NOMO-1 (cell line): ENCODE measurements around the gene FZD2.
"Not testable (repeated sequence)": the region's sequence is repeated elsewhere in the genome, so short reads cannot be mapped to it uniquely, and the experiment has no call there.

Experiments used
- DNase-seq, 2 experiments: peaks; one replicate each; lab custom pipeline; 2025; ENCODE audit not compliant: unreplicated experiment in 2 of 2; lab: John Stamatoyannopoulos, UW

The FZD2 gene

GRCh38 chr17:44546671-44547606, 10.3 kb upstream of the FZD2 start:
- DNase-seq = peak in 1 of 2 experiments; percentile 44

- peak; percentile 62 to 78 for DNase-seq
Observed at GRCh38 chr17:44547625-44548267, 9.5 kb upstream of the FZD2 start.

GRCh38 chr17:44548376-44549230, 8.7 kb upstream of the FZD2 start:
- DNase-seq = peak; percentile 29 to 60

- DNase-seq = no peak
Observed at GRCh38 chr17:44549686-44550085, 7.6 kb upstream of the FZD2 start.

GRCh38 chr17:44552361-44552760, 4.9 kb upstream of the FZD2 start:
- DNase-seq = no peak

- DNase-seq = no peak
Observed at GRCh38 chr17:44555099-44555498, 2.2 kb upstream of the FZD2 start.

GRCh38 chr17:44556166-44556831, 985 bp upstream of the FZD2 start:
- DNase-seq = peak; percentile 76 to 79

- peak; percentile 31 to 37 for DNase-seq
Observed at GRCh38 chr17:44557651-44558285, 484 bp downstream of the FZD2 start.

- DNase-seq = no peak
Observed at GRCh38 chr17:44558334-44558709, 1.0 kb downstream of the FZD2 start.

- no peak for DNase-seq
Observed at GRCh38 chr17:44558710-44559633, 1.7 kb downstream of the FZD2 start.

- no peak for DNase-seq
Observed at GRCh38 chr17:44559634-44560554, 2.6 kb downstream of the FZD2 start.

GRCh38 chr17:44561237-44561623, 3.9 kb downstream of the FZD2 start:
- no peak for DNase-seq

- DNase-seq = no peak
Observed at GRCh38 chr17:44564429-44564828, 7.1 kb downstream of the FZD2 start.

- DNase-seq = no peak
Observed at GRCh38 chr17:44565866-44566443, 8.7 kb downstream of the FZD2 start.

- not testable (repeated sequence) for DNase-seq
Observed at GRCh38 chr17:44568311-44568944, 11.1 kb downstream of the FZD2 start.

GRCh38 chr17:44568945-44569858, 11.9 kb downstream of the FZD2 start:
- DNase-seq = peak in 1 of 2 experiments; percentile 36
